NCI-H187 (cell line): ENCODE measurements around the gene FNDC5.

Experiments used
- DNase-seq, 2 experiments: peaks; one replicate each; lab custom pipeline; 2025; lab: John Stamatoyannopoulos, UW

The FNDC5 gene

DNA sequence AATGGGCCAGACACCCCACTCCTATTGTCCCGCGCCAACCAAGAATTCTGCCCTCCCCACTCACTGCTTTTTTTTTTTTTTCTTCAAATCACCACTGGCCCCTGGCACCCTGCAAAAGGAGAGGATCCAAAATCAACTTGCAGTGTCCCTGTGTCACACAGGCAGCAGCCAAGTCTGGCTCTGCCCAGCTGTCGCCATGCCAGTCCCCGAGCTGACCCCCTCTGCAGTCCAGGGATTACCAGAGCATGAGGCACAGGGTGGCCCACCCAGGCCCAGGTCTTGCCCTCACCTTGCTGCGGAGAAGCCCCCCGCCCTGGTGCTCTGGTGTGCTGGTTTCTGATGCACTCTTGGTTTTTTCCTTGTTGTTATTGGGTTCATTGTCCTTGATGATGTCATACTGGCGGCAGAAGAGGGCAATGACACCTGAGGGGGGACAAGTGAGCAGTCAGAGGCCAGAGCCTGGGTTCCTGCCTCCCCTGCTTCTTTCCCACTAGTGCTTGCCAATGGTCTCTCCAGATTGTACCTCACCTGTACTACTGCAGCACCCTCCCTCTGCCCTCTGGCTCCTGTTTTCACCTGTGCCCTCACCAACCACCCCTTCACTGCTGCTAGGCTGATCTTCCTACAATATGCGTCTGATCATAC is 6.2 kb downstream of the FNDC5 start:
- DNase-seq = no peak

DNA sequence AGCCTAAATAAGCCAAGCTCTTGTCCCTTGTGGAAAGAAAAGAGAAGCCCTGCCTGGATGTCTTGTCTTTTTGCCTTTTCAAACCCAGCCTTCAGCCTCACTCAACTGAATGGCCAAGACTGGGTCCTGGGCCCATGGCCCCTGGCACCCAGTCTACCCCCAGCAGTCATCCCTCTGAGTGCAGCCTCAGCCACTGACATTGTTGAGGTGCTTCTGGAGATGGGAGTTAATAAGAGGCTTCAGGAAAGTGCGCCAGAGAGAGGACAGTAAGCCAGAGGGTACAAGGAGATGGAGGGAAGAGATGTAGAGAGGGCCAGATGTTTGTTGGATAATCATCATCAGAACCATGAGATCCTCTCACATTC is 6.8 kb downstream of the FNDC5 start:
- no peak for DNase-seq

DNA sequence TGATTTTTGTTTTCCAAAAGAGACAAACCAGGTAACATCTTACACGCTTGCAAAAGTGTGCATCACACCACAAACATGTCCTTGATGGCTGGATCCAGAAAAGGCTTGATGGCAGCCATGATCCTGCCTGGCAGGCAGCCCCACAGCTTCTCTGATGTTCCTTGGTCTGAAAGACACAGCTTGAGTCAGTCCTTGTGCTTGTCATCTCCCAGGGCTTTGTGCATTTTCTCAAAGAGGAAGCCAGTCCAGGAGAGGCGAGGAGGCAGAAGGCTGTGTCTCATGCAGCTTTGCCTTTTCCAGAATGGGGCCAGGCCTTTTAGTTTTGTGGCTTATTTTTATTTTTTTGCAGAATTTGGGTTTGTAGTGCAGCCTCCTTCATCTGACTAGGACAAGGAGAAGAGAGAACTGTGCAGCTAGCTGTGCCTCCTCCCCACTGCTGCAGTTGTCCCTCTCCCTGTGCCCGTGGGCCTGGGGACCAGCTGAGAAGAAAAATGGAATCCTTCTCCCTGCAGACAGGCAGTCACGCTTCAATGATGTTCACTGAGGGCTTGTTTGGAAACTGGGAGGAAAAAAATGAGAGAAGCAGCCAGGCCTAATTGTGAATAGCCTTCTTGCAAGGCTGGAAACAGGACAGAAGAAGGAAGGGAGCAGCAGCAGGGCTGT is 7.4 kb downstream of the FNDC5 start:
- DNase-seq = no peak

DNA sequence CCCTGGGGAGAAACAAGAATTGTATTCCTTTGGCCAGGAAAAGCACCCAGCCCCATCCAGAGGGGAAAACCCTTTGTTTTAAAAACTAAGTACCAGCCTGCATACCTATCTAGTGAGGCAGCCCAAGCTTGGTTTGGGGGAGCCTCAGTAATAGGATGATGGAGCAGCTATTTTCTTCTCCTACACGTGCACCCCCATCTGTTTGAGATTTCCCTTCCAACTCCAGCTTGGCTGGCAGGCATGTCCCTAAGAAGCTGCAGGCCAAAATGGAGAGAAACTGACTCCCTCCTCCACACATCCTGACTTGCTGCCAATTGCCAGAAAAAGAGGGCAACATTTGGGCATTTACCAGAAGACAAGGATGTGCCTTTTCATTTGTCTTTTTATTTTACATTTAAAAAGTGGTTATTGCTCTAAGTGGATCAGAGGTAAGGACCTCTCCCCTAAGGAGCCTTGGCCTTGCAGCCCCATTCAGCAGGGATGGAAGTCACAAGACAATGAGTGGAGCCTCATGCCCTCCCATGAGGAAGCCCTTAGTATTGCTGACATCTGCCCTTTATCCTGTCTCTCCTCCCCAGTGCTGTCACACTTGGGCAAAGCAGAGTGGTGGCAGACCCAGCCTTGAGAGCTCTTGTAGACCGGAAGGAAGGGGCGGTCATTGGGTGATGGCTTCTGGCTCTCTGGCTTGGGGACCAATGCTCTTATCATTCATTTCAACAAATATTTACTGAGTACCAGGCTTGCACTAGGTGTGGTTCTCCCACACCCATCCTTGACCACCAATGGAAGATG is 8.6 kb downstream of the FNDC5 start:
- no peak for DNase-seq

DNA sequence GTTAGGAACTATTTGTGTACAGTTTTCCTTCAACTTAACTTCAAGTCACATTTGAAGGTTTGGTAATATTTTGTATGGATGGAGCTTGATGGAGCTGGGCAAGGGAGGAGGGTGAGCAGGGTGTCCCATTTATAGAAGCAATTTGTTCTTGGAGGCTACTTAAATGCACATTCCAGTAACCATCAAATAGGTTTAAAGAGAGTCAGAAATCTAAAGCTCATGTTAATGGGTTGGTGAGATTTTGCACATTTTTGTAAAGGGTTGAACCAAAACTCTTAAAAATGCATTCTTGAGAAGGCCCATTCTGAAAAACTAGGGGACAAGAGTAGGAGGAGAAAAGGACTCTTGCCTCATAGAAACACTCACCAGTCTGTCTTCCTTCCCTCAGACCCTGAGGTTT is 10.1 kb downstream of the FNDC5 start:
- DNase-seq = no peak

DNA sequence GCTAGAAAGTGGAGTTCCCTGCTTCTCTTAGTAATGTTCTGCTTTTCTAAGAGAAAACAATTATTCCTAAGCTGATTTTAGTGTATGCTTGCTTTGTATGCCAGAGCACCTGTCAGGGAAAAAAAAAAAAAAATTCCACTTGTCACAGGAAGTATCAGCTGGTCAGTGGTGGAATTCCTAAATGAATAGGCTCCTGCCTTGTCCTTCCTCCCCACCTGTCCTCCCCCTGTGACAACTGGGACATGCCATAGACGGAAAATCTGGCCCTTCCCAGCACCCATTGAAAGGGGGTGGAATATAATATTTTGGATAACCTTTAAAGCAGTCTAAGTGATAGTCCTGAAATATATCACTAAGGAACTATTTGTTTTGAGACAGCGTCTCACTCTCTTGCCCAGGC is 10.8 kb downstream of the FNDC5 start:
- no peak for DNase-seq

DNA sequence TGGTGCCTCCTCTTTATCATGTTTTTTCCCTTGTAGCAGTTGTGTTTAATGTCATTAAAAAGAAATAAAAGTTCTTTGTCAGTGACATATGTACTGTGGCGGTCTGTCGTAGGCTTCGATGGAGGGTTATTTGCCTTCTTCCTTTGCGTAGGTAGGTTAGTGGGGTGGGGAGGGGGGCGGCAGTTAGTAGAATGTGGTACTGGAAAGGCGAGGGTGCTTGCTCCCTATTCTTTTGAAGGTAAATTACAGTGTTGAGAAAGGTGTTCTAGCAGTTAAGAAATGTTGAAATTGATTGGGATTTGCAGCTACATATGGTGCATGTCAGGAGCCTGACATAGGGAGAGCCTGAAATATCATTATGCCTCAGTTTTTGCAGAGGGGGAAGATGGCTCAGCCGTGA is 11.9 kb downstream of the FNDC5 start:
- DNase-seq = no peak

DNA sequence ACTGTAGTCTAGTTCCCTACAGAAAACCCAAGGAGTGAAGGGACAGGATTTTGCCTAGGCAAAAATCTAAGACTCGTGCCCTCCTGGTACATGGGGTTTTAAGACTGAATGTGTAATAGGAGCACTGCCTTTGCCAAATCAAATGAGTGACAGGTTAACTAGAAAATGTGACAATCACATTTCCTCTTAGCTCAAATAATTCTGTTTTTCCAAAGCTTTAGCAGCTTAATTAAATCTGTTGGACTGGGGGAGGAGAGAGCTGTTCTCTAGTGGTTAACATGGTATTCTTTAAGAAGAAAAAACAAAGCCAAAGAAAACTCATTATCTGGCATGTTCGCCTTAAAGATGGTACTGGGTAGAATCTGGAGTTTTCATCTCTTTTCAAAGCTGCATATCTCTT is 12.6 kb downstream of the FNDC5 start:
- no peak for DNase-seq

DNA sequence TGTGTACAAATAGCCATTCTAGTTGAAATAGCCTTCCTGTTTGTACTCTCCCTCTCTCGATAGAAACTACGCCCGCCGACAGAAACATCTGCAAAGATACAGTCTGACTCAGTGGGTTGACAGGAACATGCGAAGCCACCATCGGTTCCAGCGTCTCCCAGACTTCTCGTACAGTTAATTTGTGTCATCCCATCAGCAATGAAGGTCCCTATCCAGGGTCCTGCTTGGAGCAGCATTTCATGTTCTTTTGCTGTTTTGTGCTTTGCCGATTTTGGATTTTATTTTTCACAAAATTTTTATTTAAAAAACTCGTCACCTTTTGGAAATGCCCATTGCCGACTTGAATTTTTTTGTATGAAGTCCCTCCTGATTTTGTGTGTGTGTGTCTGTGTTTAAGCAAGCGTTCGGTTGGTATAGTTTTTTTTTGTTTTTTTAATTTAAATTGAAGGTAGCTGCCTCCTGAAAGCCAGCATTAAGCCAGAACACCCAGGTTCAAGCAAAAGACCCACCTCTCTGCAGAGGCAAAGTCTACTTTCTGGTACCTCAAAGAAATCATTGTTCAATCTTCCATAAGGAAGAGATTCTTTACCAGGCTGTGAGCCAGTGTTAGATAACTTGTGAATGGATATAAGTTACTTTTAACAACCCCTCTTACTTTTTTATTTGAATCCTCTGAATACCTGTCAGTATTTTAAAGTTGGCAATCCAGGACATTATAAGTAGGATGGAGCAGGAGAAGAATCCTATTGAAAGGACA is 14.7 kb downstream of the FNDC5 start:
- DNase-seq = no peak

DNA sequence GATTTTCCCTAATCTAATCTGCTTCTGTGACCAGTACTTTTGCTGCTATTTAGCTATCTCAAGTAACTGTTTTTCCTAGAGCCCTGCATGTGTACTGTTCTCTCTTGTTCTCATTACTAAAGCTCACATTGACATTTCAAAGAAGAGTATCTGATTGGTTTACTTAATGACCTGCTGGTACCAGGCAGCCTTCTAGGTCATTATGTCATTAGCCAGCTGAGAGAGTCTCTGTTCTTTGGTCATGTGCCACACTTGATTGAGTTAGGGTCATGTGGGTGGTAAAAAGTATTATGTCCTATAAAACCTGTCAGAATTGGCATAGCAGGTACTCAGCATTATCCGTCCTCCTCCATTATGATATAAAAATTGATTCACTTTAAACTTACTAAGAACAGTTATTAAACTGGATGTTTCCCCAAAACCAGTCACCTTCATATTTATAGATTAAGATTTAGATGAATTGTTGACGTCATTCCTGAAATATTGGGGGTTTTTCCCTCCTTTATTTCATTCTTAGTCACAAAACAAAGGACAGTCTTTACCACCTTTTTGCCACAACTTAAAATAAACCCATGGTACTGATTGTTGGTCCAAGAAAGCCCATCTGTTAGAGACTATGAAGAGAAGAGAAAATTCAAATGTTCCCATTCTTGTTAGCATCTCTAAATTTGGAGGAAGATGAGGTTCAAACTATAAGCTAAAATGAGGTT is 22.2 kb downstream of the FNDC5 start:
- no peak for DNase-seq

DNA sequence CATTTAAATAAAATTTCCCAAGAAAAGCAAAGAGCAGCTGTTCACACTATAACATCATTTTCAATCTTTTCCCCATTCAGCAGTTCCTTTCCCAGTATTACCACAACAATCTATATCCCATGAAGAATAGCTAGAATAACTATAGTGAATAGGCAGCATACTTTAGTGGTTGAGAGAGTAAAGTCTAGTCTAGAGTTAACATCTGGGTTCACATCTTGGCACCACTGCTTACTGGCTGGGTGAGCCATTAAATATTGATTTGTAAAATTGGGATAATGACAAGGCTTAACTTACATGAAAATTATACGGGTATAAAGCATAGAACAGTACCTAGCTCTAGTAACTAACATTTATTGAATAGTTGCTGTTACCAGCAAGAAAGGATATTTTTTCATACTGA is 38.8 kb downstream of the FNDC5 start:
- DNase-seq = no peak

DNA sequence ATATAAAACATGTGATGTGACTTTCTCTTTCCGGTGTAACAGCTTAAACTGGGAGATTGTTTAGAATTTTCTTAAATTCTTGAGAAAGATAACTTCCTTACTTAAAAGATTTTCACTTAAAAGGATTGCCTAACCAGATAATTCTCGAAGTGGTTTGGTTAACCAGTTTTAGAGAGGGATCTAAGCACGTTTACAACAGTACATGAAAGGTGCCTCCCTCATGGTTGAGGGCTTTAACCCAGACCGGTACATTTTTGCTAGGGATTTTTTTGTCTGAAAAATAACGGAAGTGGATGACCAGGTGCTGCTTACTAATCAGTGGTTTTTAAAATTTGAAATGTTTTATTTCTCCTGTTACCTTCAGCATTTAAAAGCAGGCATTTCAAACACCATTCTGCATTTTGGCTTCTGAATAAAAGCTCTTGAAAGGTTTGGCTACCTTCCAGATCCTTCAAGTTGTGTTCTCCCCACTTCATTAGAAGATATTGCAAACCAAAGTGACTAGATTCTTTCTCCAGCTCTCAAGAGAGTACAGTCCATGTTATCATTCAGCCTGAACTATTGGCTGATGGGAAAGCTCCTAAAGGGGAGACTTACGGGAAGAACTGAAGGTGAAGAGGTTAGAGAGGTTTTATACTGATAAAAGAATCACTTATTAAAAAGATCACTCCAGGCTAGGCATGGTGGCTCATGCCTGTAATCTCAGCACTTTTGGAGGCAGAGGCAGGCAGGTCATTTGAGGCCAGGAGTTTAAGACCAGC is 40.4 kb downstream of the FNDC5 start:
- peak; percentile 10 to 22 for DNase-seq

DNA sequence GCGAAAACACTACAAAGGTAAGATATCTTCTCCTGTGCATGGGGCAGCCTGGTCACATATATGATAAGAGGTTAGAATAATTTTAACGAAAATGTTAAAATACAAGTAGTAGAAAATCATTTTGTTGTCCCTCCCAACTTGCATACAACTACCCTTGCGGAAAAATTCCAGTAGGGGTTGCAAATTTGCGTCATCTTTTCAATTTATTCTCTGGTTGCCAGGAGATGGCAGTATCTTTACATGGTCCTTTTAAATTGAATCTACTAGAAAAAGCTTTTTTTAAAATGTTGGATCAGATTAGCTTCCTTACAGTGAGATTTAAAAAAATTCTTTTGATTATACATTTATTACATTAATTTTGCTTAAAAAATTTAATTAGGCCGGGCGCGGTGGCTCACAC is 42.4 kb downstream of the FNDC5 start:
- DNase-seq = no peak

DNA sequence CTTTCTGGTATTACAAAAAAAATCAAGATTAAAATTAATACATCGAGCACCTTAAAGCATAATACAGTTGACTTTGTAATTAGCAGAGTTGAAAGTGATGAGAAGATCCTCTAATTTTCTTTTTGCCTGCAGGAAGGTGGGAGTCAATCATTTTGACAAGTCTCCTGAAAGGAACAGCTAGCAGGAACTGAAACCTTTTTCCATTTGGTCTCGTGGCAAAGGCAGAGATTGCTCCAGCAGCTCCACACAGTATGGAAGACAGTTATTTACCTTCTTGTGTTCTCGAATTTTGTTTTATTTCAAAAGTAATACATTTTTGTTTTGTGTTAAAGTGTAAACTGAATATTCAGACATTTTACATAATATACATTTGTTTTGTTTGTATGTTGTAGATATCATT is 45.5 kb downstream of the FNDC5 start:
- DNase-seq = no peak

DNA sequence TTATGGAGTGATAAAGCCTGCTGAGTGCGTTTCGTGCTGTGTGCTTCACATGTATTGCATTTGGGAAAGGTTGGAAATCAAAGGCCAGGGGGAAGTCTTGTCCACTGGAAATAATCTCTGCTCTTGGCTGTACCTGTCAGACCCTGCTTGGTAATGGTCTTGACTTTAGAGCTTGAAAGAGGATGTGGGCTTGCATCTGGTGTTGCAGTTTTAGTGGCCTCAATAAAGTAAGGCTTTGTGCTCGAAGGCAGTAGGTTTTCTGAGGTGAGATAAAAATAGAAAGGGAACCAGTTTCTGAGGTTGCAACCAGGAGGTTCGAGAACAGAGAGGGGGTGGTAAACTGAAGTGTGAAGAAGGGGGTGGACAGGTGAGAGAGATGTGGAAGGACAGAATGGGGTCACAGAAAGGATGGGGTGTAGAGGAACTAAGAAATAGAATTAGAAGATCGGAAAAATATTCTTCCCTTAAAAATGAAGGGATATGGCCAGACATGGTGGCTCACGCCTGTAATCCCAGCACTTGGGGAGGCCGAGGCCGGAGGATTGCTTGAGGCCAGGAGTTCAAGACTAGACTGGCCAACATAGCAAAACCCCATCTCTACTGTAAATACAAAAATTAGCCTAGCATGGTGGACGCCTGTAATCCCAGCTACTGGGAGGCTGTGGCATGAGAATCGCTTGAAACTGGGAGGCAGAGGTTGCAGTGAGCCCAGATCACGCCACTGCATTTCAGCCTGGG is 51.7 kb downstream of the FNDC5 start:
- no peak for DNase-seq

DNA sequence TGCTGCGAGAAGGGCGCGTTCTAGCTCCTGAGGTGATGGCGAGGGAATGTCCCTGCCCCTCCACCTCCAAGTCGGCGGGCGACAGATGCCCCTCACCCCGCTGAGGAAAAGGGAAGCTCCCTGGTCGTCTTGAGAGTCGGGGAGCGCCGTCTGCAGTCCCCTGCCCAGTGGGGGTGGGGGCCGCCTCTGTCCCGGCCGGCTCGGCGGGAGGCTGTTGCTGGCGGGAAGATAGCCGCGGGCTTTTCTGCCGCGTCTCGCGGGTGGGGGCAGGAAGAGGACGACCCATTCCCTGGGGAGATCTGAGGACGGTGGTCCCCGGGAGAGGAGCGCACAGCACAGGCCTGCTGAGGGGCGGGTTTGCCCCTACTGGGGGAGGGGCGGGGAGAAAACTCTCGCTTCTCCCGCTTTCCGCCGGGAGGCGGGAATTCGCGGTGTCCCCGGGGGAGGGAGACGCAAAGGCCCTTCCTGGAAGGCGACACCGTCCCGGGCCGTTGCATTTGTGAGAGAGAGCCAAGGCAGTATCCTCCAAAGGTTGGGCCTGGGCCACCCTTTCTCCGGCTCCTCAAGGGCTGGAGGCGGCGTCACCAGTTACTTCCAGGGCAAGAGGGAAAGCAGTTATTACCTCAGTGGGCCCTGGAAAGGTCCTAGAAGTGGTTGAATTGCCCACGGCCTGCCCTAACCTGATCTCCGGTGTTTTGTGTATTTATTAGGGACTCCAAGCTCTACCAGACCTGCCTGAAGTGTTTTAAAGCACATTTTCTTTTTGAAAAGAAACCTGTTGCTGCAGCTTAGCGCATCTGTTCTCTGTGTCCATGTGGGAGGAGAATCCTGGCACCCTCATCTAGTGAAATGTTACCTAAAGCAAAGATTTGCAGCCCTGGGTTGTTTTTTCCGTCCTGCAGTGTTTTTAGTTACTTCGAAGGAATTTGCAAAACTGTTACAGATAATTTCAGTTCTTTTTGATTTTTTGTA is 52.6 kb downstream of the FNDC5 start:
- peak; percentile 74 to 76 for DNase-seq

DNA sequence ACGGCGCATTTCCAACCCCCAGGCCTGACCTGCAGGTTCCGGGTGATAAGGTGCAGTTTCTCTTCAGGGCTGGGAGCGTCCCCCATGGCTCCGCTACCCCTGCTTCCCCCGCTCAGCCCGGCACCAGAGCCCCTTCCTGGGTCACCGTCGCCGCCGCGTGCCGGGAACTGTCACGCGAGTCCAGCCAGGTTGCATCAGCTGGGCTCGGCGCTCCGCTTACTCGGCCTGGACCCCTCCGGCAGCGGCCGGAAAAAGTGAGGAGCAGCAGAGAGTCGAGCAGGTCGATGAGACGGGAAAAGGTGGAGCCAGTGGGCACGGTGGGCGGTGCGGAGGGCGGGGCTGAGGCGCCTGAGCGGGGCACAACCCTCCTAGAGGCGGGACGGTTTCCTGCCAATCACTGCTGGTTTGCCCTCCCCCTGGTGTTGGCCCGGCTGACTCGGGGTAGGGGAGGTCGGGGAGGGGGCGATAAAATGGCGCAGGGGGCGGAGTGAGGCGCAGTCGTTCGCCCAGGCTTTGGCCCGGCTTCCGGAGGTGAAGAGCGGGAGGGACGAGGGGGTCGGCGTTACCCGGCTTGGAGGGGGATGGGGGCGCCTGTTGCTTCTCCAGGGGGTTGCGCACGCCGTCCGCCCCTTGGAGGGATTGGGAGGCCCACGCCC is 53.4 kb downstream of the FNDC5 start, which contains the start of the genes S100PBP and YARS1:
Gene S100PBP (plus strand): TSS at position 495 of the 656 bp plus-strand sequence. CDS start 8,447 bp downstream, outside the sequence.
Gene YARS1 (minus strand): TSS at position 200 of the 656 bp plus-strand sequence. CDS start 114 bp downstream, at position 86.
- peak; percentile 97 to 98 for DNase-seq

DNA sequence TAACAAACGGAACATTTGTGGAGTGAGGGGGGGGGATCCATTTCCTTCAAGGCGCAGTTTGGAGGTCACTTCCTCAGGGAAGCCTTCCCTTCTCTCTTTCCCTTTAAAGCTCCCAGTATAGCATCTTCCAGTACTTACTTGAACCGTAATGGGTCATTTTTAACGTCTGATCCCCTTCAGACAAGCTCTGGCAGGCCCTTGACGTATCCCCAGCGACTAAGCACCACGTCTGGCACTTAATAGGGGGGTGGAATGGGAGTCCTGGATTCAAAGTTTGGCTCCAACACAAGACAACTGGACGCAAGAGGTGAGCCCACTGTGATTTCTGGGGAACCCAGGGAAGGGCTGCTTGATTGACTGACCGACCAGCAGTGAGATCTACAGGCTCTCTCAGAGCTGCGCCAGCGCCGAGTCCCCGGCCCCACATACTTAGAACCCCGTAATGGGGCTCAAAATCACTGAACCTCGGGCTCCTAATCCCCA is 54.0 kb downstream of the FNDC5 start:
- peak in 1 of 2 experiments; percentile 2 for DNase-seq
